Thymus (tissue), 11 donors: Measurements from ENCODE around the gene GTF2I. TPM values are rescaled to one million over a fixed set of nuclear protein-coding genes. Genes with fewer than 3 reads are reported as not detected.
"Not testable (repeated sequence)": the region's sequence is repeated elsewhere in the genome, so short reads cannot be mapped to it uniquely, and the experiment has no call there.

ENCODE experiments used
- DNase-seq, 9 donors: peaks; one replicate each; pipeline ENCODE4 v3.0.0-alpha.2; 2013; ENCODE audit warnings: low spot score in 9 of 9, low read depth in 6 of 9, missing footprints in 1 of 9
- H3K27ac ChIP-seq, 2 donors: one replicate each; pipeline ENCODE4 v1.5.1; 2013; ENCODE audit warnings: control low read depth in 1 of 2, low read depth in 1 of 2, low read length in 1 of 2, mild to moderate bottlenecking in 1 of 2, moderate library complexity in 1 of 2
- H3K27me3 ChIP-seq, 2 donors: one replicate each; pipeline ENCODE4 v1.5.1; 2013; ENCODE audit warnings: low read length in 1 of 2; ENCODE audit not compliant: control insufficient read depth in 2 of 2, insufficient read depth in 1 of 2
- H3K36me3 ChIP-seq, 2 donors: one replicate each; pipeline ENCODE4 v1.5.1; 2013; ENCODE audit warnings: low read length in 1 of 2, mild to moderate bottlenecking in 1 of 2, moderate library complexity in 1 of 2; ENCODE audit not compliant: control insufficient read depth in 2 of 2, insufficient read depth in 2 of 2
- H3K4me1 ChIP-seq, 2 donors: one replicate each; pipeline ENCODE4 v1.5.1; 2013; ENCODE audit warnings: low read length in 2 of 2; ENCODE audit not compliant: control insufficient read depth in 2 of 2, insufficient read depth in 2 of 2
- H3K4me3 ChIP-seq, 2 donors: one replicate each; pipeline ENCODE4 v1.5.1; 2013; ENCODE audit warnings: low read length in 2 of 2, control low read depth in 1 of 2, mild to moderate bottlenecking in 1 of 2
- H3K9me3 ChIP-seq, 2 donors: one replicate each; pipeline ENCODE4 v1.5.1; 2013; ENCODE audit warnings: low read length in 1 of 2, mild to moderate bottlenecking in 1 of 2; ENCODE audit not compliant: control insufficient read depth in 2 of 2, insufficient read depth in 1 of 2
- WGBS: extraction: QIAGEN DNeasy Blood & Tissue Kit; methylation state at CpG from one replicate; pipeline ENCODE4 v1.1.7; 2013; 5-methylcytosine and 5-hydroxymethylcytosine counted together
- polyA plus RNA-seq: library from polyadenylated mRNA; stranded (reverse); fragments of 200-250 nt; gene quantifications from one replicate; pipeline ENCODE4 v1.2.3, GENCODE V29; 2013
- total RNA-seq: library from RNA; stranded (reverse); fragments of 120-200 nt; gene quantifications from one replicate; pipeline ENCODE4 v1.2.4, GENCODE V29; 2013
- donor health status: healthy.

Gene GTF2I
- total and polyA plus RNA-seq, 2 donors = 35.1 to 91.4 TPM

DNA sequence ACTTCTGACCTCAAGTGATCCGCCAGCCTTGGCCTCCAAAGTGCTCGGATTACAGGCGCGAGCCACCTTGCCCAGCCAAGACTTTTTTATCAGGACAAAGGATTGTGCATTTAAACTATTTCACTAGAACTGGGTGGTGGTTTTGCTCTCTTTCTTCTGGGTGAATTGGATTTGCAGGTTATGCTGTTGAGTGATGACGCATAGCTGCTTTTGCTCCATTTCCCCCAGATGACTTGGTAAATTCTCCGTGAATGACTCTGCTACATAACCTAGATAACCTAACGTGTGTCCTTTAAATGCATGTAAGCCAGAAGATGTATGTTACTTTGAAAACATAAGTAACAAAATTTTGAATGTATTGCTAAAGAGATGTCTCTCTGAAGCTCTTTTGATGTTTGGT, 100.8 kb downstream of the GTF2I start:
- not testable (repeated sequence) for H3K27ac ChIP-seq, H3K9me3 ChIP-seq, H3K27me3 ChIP-seq, DNase-seq, H3K36me3 ChIP-seq, H3K4me1 ChIP-seq, H3K4me3 ChIP-seq
- no CpG with 5 or more reads among the region's 7 CpGs for WGBS

DNA sequence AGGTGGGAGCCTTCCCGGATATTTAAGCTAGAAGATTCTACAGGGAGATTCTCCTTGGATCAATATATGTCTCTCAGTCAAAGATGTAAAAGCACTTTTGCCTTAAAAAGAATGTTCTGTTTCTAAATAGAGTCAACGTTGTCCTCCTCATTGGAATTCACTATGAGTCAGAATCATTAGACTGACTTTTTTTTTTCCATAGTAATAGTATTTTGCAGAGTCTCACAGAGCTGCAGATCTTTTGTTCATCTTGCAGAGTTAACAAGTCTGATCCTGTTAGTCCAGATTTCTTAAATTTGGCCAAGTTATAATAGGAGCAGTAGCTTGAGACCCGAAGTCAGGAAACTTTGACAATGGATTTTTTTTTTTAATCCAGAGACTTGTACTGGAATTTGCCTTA, 101.5 kb downstream of the GTF2I start:
- not testable (repeated sequence) for H3K36me3 ChIP-seq, H3K9me3 ChIP-seq, H3K27me3 ChIP-seq, H3K4me3 ChIP-seq, DNase-seq, H3K27ac ChIP-seq, H3K4me1 ChIP-seq
- no CpG with 5 or more reads among the region's 3 CpGs for WGBS

DNA sequence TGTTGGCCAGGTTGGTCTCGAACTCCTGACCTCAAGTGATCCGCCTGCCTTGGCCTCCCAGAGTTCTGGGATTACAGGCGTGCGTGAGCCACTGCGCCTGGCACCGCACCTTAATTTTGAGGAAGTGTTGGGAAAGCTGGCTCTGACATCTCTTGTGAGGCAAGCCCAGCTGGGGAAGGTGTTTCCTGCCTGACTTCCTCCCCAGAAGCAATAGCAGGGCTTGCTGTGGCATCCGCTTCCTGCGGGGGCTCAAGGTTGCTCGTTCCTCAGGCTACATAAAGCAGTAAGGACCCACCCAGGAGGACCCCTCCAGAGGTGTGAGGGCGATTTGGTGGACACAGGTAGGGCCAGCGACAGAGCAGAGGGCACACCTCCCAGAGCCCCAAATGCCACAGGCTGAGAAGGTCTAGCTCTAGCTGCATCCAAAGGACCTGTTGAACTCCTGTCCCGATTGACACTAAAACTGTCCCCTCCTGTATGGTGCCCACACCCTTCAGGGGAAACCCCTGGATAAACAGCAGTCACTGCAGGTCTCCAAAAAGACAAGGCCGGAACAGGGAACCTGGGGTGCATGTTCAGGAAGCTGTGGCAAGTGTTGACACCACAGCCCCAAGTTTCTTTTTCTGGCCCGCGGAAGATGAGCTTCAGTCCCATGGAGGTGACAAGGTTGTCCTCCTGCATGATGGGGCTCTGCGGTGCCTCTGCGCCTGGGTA, 107.8 kb downstream of the GTF2I start:
- DNase-seq, H3K9me3 ChIP-seq, H3K4me1 ChIP-seq, H3K27me3 ChIP-seq, H3K4me3 ChIP-seq, H3K27ac ChIP-seq, H3K36me3 ChIP-seq: not testable (repeated sequence)
- no CpG with 5 or more reads among the region's 17 CpGs for WGBS

DNA sequence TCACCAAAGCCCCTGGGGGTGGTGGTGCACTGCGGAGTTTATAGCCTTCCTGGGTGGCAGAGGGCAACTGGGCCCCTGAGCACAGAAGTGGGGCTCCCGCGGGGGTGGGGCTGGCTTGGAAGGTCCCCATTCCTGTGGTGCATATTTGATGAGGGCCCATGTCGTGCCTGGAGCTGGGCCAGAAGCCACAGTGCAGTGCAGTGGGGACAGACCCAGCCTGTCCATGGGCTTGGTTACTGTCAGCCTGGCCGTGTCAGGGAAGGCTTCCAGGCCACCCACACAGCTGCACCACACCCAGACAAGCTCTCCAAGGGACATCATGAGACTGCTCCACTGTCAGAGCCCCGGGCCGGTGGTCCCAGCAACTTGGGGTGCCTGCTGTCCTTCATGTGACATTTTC, 109.0 kb downstream of the GTF2I start:
- not testable (repeated sequence) for H3K27me3 ChIP-seq, H3K27ac ChIP-seq
- no CpG with 5 or more reads among the region's 7 CpGs for WGBS

DNA sequence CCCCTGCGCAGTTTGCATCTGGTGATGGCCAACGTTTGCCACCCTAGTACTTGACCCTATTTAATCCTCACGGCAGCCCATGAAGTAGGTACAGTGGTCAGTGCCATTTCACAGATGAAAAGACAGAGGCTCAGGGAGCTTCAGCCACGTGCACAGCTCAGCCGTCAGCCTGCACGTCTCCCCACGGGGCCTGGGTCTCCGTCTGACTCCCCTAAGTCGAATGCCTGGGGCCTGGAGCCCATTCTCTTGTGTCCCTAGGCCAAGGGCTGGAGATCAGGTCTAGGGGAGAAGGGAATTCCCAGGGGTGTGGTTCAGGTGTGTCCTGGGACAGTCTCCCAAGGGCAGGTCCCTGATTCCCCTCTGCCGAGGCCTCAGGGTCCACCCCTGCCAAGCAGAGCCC, 109.5 kb downstream of the GTF2I start:
- WGBS = 95% methylated on average over 9 of the region's 10 CpGs
- not testable (repeated sequence) for H3K27me3 ChIP-seq, H3K4me1 ChIP-seq, H3K27ac ChIP-seq, DNase-seq, H3K9me3 ChIP-seq, H3K4me3 ChIP-seq, H3K36me3 ChIP-seq

More for the DNA sequence above, 109.0 kb downstream of the GTF2I start:
- not testable (repeated sequence) for H3K36me3 ChIP-seq, DNase-seq, H3K9me3 ChIP-seq, H3K4me1 ChIP-seq, H3K4me3 ChIP-seq

DNA sequence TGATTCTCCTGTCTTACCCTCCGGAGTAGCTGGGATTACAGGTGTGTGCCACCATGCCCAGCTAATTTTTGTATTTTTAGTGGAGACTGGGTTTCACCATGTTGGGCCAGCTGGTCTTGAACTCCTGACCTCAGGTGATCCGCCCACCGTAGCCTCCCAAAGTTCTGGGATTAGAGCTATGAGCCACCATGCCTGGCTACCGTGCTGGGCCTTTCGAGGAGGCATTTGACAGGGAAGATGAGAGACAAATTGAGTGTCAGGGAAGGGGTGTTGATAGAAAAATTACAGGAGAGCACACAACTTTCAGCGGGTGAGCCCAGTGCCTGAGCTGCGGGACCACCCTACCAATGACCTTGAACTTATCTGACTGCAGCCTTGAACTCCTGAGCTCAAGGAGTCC, 112.5 kb downstream of the GTF2I start:
- not testable (repeated sequence) for DNase-seq, H3K9me3 ChIP-seq, H3K4me1 ChIP-seq, H3K27me3 ChIP-seq, H3K4me3 ChIP-seq, H3K36me3 ChIP-seq, H3K27ac ChIP-seq
- WGBS = 98% methylated on average over 4 of the region's 7 CpGs

DNA sequence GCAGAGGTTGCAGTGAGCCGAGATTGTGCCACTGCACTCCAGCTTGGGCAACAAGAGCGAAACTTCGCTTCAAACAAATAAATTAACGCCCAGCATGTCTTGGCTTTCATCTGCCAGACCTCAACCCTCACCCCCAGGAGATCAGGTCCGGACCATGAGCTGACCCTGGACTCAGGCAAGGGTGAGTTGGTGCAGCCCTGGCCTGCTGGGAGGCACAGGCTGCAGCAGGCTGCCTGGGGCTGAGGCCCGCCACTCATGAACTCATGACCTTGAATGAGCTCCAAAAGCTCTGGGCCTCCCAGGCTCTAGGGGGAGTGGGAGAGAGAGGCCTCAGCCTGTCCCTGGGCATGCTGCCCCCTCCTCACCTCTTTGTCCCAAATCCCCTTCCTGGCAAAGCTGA, 114.6 kb downstream of the GTF2I start:
- not testable (repeated sequence) for H3K27ac ChIP-seq, H3K27me3 ChIP-seq, DNase-seq, H3K36me3 ChIP-seq, H3K9me3 ChIP-seq, H3K4me1 ChIP-seq, H3K4me3 ChIP-seq
- 98% methylated on average over 6 of the region's 6 CpGs for WGBS

DNA sequence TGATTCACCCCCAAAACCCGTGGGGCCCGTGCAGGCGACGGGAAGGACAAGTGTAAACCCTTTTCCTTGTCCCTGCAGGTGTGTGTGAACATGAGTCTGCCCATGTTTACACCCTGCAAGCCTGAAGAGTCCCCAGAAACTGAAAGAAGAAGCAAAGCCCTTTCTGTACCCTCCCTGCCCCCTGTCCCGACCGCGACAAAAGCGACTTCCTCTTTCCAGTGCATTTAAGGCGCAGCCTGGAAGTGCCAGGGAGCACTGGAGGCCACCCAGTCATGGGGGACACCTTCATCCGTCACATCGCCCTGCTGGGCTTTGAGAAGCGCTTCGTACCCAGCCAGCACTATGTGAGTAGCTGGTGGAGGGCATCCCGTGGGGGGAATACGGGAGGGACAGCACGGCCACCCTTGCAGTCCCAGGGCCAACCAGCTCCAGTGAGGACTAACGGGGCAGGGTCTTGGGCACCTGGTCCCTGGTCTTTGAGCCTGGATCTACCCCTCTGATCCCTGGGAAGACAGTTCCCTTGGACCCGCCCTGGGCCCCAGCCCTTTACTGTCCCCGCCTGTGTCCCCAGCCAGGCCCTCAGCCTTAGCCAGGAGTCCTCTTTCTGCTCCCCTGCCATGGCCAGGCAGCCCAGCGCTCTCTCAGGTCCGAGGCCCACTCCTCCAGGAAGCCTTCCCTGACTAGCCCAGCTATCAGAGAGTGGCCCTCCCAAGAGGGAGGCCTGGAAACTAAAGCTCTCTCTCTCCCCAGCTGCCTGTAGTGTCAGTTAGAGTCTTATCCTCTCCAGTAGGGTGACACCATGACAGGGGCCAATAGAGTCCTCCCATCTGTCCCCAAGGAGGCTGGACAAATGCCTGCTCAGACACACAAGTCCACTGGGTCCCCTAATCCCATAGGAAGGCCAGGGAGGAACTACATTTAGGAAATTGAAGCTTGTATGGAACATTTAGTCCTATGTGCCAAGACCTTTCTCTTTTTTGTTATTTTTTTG, 116.5 kb downstream of the GTF2I start, which contains the start of gene NCF1:
NCF1 (plus strand) TSS at position 252 of the 991 bp plus-strand sequence; CDS start at position 273, 21 bp downstream.
- not testable (repeated sequence) for H3K4me1 ChIP-seq, H3K27me3 ChIP-seq, H3K36me3 ChIP-seq, H3K27ac ChIP-seq, H3K4me3 ChIP-seq, H3K9me3 ChIP-seq, DNase-seq
- no CpG with 5 or more reads among the region's 21 CpGs for WGBS

DNA sequence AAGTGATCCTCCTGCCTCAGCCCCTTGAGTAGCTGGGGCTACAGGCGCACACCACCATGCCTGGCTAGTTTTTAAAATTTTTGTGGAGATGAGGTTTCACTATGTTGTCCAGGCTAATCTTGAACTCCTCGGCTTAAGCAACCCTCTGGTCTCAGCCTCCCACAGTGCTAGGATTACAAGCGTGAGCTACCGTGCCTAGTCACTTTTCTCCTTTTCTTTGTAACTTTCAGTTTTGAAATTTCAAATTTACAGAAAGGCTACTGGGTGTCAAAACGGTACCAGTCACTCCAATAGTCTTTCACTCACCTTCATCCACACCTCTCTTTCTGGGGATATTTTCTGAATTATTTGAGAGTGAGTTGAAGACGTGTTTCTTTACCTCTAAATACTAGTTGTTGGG, 117.6 kb downstream of the GTF2I start:
- not testable (repeated sequence) for H3K9me3 ChIP-seq, H3K27me3 ChIP-seq, H3K36me3 ChIP-seq, H3K27ac ChIP-seq, H3K4me1 ChIP-seq, DNase-seq, H3K4me3 ChIP-seq
- WGBS = no CpG with 5 or more reads among the region's 6 CpGs
